GM18507 (cell line): ENCODE results near the gene IFI16.
"Not testable (repeated sequence)": the region's sequence is repeated elsewhere in the genome, so short reads cannot be mapped to it uniquely, and the experiment has no call there.

Source experiments
- DNase-seq: peaks from one replicate; pipeline ENCODE4 v3.0.0; 2011; ENCODE audit warnings: low read depth; ENCODE audit not compliant: insufficient read length; ENCODE audit errors: extremely low spot score
- FAIRE-seq: peaks from 2 replicates; lab custom pipeline; 2011; peaks lifted over from hg19 to GRCh38; lab: Jason Lieb, UNC

IFI16 gene

GRCh38 chr1:159088546-159089183, 79.0 kb downstream of the IFI16 start:
- no peak for FAIRE-seq

DNA sequence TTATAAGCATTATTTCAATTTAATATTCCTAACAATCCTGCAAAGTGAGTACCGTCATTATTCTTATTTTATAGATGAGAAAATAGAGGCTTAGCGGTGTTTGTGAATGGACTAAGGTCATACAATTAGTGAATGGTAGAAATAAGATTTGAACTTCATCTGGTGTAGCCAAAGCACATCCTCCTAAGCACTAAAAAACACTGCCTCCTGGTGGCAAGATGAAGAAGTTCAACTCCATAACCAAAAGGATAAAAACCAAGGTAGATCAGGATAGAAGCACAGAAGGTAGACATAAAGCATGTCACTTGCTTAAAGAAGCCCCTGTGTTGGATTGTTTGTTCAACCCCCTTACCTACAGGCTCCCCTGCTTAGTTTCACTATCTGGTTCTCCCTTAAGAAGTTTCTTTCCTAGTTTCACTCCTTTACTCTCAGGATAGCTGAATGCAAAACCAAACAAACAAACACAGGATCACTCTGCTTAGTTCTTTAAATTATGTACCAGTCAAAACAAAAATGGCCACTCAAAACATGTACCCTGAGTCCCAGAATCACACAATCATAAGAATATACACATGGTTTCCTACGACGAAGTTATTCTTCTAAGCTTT, 79.6 kb downstream of the IFI16 start:
- FAIRE-seq = peak; percentile 76

More at GRCh38 chr1:159088546-159089183, 79.0 kb downstream of the IFI16 start:
- DNase-seq = no peak

DNA sequence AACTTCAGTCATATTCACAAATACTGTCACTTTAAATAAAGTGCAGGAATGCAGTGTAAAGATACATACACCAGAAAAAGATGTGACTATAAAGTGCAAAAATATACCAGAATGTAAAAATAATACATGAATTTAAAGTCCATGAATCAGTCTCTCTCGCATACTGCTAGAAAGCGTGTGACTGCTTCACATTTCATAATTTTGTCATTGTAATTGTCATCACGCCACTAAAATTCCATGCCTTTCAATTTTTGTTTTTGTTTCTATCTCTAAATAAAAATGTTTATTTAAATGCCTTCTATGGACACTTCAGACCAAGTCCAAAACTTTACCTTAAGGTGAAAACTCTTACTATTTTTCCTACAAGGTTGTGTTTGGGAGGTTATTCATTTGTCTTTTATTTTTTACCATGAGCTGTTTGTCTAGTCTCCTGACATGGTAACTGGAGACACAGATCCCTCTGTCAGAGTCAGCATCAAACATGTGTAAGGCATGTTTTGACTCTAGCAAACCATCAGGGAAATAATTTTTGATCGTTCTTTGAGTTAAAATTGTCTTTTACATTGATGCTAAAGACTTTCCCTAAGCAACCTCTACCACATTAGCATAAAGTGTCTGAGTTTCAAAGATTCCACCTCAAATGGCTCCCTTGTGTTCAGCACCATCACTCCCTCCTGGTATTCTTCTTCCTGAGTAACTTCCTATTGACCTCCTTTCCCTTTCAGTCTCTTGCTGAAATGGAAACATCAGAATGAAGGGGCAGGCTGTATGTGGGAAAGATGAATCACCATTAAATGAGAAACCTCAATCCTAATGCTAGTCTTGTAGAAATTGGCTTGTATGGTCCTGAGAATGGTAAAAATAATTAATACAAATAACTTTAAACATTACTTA, 80.8 kb downstream of the IFI16 start:
- DNase-seq = no peak
- FAIRE-seq = no peak

More for the DNA sequence above, 79.6 kb downstream of the IFI16 start:
- DNase-seq = no peak

GRCh38 chr1:159091180-159091560, 81.5 kb downstream of the IFI16 start:
- FAIRE-seq = no peak

GRCh38 chr1:159091607-159092031, 81.9 kb downstream of the IFI16 start:
- FAIRE-seq = no peak
- no peak for DNase-seq

More at GRCh38 chr1:159091180-159091560, 81.5 kb downstream of the IFI16 start:
- no peak for DNase-seq

DNA sequence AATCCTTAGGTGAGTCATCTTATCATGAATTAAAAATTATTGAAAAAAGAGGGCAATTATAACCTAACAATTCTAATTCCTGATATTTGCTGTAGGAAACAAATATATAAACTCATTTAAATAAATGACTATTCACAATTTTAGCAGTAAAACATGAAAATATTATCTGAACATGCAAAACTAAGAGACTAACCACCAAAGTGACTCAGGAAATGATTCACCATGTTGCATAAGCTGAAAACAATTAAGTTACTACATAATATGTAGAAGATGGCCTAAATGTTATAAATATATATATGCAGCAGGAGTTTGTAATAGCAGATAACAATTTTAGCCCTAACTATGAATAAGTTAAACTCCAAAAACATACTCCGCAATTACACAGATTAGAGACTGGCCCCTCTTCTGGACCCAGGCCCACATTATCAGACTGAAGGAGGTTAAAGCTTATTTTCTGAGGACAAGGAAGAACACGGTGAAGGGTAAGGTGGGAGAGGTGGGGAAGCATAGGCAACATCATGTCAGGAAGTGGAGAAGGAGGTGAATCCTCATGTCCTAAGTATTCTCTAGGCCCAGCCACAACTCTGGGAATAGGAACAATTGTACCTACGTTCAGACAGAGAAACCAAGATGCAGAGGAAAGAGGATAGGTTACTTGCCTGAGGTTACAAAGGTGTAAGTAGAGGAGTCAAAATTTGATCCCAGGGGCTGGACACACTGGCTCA, 82.5 kb downstream of the IFI16 start:
- FAIRE-seq (no peak), DNase-seq (no peak)

- FAIRE-seq (no peak), DNase-seq (no peak)
Measured at GRCh38 chr1:159098596-159098995, 88.9 kb downstream of the IFI16 start.

DNA sequence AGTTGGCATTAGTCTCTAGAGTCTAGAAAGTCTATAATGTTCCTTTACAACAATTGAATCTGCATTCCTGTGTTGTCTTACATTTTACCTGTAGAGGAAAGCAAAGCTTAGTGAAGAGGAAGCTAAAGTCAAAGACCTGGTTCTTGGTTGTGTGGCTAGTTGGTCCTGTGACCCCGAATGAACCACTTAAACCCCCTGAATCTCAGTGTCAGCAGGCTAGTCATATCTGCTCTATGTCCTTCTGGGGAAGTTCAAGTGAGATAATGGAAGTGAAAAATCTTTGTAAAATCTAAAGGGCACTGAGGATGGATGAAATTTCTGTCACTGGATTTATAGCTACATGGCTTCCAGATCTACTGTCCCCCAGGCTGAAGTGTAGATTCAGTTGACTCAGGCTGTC, 90.9 kb downstream of the IFI16 start:
- DNase-seq = no peak
- FAIRE-seq = no peak

DNA sequence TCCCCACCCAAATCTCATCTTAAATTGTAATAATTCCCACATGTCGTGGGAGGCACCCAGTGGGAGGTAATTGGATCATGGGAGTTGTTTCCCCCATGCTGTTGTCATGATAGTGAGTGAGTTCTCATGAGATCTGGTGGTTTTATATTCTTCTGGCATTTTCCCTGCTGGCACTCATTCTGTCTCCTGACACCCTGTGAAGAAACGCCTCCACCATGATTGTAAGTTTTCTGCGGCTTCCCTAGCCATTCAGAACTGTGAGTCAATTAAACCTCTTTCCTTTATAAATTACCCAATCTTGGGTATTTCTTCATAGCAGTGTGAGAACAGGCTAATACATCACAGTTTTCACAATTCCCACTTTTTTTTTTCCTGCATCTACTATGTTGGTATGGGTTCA, 93.3 kb downstream of the IFI16 start:
- not testable (repeated sequence) for FAIRE-seq, DNase-seq
